Measurements from ENCODE around the gene TARBP2.

TARBP2 gene

GRCh38 chr12:53500776-53501614 lies at the start of gene TARBP2:
TARBP2 (plus strand) TSS chr12:53501283; CDS start chr12:53501409, 126 bp downstream.
- peak; percentile 99 for DNase-seq

GRCh38 chr12:53451661-53452158 lies 49.4 kb upstream of the TARBP2 start, which contains the start of gene PCBP2:
PCBP2 (plus strand) TSS chr12:53452102; CDS start chr12:53454801, 2,699 bp downstream.
- peak; percentile 98 for DNase-seq

DNA sequence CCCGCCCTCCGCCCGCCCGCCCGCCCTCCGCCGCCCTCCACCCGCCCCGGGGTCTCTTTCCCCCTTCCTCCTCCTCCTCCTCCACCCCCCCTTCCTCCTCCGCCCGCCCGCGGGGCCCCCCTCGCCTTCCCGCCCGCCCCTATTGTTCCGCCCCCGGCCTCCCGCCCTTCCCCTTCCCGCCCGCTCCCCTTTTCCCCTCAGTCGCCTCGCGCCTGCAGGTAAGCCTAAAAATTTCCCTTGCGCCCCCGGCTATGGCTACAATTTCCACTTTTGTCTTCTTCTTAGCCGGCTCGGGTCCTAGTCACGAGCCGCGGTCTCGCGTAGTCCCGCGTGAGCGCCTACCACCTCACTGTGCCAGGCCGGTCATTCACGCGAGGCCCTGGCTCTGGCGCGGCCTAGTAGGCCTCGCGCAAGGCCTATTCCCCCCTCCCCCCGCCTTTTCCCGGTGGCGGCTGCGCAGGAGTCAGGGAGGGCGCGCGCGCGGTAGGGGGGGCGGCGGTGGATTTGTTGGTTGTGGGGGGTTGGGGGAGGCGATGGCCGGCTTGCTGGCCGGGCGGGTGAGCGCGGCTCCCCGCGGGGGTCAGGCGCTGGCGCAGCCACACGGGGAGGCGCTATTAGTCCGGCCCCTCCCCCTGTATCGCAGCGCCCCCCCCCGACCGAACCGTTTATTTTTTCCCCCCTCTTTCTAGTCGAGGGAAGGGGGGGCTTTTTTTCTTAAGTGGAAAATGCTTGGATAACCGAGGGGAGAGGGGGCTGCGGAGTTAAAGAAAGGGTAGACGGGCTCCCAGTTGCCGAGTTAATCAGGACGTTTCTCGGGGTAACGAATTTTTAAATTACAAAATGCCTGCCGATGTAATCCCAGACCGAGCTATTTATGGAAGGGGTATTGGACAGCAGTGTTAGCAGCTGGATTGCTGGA lies 48.7 kb upstream of the TARBP2 start:
- DNase-seq: peak; percentile 79

- DNase-seq: no peak
Observed at GRCh38 chr12:53453953-53454640, 47.0 kb upstream of the TARBP2 start.

- no peak for DNase-seq
Observed at GRCh38 chr12:53454707-53455106, 46.4 kb upstream of the TARBP2 start.

DNA sequence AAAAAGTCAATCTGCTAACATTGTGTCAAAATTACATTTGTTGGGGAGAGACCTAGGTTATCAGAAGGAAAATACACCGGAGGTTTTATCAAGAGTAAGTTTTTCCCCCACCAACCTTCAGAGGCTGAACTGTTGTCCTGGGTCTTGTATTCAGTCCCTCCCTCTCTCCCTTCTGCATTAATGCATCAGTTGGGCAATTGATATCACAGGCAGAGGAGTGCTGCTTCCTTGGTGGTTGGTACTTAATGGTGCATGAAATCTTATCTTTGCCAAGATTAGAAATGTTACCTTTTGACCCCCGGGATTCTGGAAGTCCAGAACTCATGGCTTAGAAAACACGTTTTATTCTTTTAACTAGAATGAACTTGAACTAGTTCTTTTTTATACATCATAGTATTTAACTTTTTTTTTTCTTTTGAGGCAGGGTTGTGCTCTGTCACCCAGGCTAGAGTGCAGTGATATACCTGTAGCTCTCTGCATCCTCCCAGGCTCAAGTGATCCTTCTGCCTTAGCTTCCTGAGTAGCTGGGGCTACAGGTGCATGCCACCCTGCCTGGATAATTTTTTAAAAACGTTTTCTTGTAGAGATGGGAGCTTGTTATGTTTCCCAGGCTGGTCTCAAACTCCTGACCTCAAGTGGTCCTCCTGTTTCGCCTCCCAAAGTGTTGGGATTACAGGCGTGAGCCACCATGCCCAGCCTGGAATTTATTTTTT lies 44.3 kb upstream of the TARBP2 start:
- DNase-seq: no peak

DNA sequence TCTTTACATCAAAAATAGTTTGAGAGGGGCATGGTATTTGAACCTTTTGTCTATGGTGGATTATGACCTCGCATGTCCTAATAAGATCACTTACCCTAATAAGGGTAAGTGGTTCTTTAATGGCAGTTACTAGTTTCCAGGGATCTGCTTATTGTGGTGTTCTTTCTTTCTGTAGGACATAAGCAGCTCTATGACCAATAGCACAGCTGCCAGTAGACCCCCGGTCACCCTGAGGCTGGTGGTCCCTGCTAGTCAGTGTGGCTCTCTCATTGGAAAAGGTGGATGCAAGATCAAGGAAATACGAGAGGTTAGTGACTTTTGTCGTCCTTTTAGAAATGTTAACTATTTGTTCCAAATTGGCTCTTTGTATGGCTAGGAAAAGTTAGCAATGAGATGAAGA lies 42.0 kb upstream of the TARBP2 start:
- DNase-seq: no peak

- no peak for DNase-seq
Observed at GRCh38 chr12:53461059-53461458, 40.0 kb upstream of the TARBP2 start.

DNA sequence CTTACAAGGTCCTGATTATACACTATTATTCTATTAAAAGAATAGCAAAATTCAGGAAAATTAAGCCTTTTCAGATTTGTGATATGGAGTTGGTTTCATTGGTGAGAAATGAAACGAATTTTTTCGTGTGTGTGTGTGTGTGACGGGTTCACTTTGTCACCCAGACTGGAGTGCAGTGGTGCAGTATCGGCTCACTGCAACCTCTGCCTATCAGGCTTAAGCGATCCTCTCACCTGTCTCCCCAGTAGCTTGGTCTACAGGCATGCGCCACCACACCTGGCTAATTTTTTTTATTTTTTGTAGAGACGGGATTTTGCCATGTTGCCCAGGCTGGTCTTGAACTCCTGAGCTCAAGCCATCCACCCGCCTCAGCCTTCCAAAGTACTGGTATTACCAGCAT lies 39.5 kb upstream of the TARBP2 start:
- no peak for DNase-seq

GRCh38 chr12:53462935-53463334 lies 38.1 kb upstream of the TARBP2 start:
- DNase-seq: no peak

DNA sequence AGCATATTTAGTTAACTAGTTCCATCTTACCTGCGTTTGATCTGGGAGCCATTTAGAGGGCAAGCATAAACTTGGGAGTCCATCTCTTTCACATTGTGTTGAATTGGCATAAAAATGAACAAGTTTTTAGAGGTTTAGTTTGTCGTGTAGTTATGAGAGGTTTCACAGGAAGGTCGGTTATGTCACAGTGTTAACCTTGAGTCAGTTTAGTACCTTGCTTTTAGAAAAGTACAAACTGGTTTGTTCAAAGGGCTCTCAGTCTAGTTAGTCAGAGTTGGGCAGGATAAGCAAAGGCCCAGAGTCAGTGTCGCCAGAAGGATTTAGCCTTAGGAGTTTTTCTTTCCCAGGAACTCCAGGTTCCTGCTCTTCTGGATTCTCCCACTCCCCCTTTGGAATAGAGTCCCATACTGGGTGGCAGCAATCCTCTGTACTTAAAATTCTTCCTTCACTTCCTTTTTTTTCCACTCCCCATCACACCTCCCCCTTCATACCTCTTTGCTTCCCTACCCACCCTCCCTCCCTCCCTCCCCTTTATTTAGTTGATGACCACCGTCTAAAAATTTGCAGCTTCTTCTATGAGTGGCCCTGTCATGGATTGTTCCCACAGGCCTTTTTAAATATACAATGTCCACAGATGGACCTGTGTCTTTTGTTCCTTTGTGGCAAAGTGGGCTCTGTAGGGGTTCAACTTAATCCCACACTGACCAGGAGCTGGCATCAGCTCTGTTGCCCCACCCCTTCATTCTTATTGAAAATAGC lies 37.1 kb upstream of the TARBP2 start:
- no peak for DNase-seq

DNA sequence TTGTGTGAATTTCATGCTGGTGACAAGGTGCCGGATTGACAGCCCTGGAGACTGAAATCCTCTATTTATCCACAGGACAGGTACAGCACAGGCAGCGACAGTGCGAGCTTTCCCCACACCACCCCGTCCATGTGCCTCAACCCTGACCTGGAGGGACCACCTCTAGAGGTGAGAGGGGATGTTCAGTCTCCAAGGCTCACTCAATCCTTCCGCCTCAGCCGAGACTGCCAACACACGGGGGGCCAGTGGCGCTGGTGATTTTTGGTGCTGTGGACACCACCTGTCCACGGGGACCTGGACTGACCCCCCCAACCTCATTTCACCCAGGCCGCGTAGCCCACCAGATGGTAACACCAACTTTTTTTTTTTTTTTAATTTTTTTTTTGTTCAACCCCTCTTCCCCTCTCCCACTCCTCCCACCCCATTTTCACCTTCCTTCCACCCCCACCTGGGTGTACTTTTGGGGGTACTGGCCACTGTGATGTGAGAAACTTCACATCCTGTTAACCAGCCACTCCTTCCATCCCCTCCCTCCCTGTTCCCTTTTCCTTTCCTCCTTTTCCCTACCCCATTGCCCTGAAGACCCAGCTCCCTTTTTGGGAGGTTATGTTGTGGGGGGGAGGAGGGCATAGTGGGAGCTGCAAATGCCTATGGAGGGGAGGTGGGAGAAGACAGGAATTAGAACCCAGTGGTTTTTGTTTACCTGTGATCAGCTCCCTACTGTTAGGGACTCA lies 36.2 kb upstream of the TARBP2 start:
- no peak for DNase-seq

- no peak for DNase-seq
Observed at GRCh38 chr12:53465679-53466078, 35.4 kb upstream of the TARBP2 start.

DNA sequence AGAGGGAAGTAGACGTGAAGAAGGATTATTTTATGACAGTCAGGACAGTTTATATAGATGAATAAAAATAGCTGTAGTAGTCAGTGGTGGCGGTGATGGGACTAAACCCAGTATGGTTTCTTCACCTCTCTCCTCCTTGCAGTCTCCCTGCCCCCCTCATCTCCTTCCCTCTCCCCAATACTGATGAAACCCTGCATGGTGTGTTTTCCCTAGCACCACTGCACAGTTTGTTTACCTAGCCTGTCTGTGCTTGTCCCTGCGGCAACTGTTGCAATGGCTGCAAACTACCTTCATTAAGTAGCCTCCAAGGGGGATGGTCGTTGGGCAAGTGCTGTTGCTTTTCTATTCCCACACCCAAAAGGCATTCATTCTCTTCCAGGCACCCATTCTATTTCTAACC lies 34.4 kb upstream of the TARBP2 start:
- DNase-seq: no peak

- no peak for DNase-seq
Observed at GRCh38 chr12:53467082-53467481, 34.0 kb upstream of the TARBP2 start.

GRCh38 chr12:53467880-53468279 lies 33.2 kb upstream of the TARBP2 start:
- DNase-seq: no peak

GRCh38 chr12:53468282-53468681 lies 32.8 kb upstream of the TARBP2 start:
- no peak for DNase-seq

DNA sequence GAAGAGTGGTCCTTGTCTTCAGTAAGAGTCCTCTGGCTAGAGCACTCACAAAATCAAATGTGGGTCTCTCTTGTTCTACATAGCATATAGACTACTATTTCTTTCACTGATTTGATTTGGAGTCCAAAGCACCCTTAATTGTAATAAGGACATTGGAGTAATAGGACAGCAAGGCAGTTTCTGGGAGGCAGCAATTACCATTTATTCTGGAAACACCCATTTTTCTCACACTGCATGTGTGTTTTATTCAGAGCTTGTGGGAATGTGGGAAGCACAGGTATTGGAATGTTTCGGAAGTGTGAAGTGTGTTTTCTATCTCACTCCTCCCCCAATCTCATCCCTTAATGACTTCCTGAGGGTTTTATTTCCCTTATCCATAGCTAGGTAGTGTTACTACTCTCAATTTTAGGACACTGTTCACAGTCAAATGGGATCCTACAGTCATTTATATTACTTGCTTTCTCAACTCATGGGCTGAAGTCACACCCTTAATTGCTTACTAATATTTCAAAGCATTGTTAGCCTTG lies 29.0 kb upstream of the TARBP2 start:
- no peak for DNase-seq

DNA sequence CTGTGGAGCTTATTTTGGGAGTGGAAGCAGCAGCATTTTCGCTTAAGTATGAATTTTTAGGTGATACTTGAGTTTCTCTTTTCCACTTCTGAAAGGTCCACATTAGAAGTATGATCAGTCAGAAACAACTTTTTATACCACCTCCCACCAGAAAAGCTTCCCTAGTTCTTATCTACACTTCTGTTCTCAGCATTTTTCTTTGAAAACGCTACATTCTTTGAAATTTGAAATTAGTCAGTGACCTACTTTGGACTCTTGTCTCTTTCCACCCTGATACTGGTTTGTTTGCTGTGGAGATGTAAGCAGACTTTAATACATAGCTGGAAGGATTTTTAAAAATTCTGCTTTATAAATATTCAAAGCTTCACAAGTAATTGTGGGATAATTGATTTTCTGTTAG lies 27.0 kb upstream of the TARBP2 start:
- no peak for DNase-seq

- DNase-seq: no peak
Observed at GRCh38 chr12:53474819-53475218, 26.3 kb upstream of the TARBP2 start.

Data from stimulated activated CD4-positive, alpha-beta T cell treated with anti-CD3 and anti-CD28 coated beads, Interleukin-15, amount 100 ng/mL, for 24 hours (primary cell).